Activated T-cell treated with anti-CD3 and anti-CD28 coated beads, Interleukin-2, amount 50 U/mL, for 24 hours (primary cell): ENCODE data around the gene ATOH8.

ENCODE experiments used
- DNase-seq: peaks from one replicate; pipeline ENCODE4 v3.0.0-alpha.2; 2020
- H3K27ac Mint-ChIP-seq: 2 replicates; pipeline ENCODE4 v1.8.0; 2020; ENCODE audit warnings: mild to moderate bottlenecking, mixed read lengths
- H3K27me3 Mint-ChIP-seq: 2 replicates; pipeline ENCODE4 v1.8.0; 2020; ENCODE audit warnings: mixed read lengths
- H3K36me3 Mint-ChIP-seq: 2 replicates; pipeline ENCODE4 v1.8.0; 2020; ENCODE audit warnings: low read depth, mixed read lengths
- H3K4me1 Mint-ChIP-seq: 2 replicates; pipeline ENCODE4 v1.8.0; 2020; ENCODE audit warnings: low read depth, mixed read lengths
- H3K4me3 Mint-ChIP-seq: 2 replicates; pipeline ENCODE4 v1.8.0; 2020; ENCODE audit warnings: mild to moderate bottlenecking, moderate library complexity, mixed read lengths
- H3K9me3 Mint-ChIP-seq: 2 replicates; pipeline ENCODE4 v1.8.0; 2020; ENCODE audit warnings: mixed read lengths

ATOH8 gene

GRCh38 chr2:85830645-85831044 lies 76.9 kb downstream of the ATOH8 start:
- Mint-ChIP-seq H3K27ac (no peak overlapping the region), H3K4me1 (peaks cover 31% of the 10 kb centered on the region), H3K4me3 (no peak overlapping the region), H3K27me3 (peaks cover 3% of the 10 kb centered on the region), H3K9me3 (peaks cover 4% of the 10 kb centered on the region), H3K36me3 (no peaks in the 10 kb centered on the region)
- no peak for DNase-seq

DNA sequence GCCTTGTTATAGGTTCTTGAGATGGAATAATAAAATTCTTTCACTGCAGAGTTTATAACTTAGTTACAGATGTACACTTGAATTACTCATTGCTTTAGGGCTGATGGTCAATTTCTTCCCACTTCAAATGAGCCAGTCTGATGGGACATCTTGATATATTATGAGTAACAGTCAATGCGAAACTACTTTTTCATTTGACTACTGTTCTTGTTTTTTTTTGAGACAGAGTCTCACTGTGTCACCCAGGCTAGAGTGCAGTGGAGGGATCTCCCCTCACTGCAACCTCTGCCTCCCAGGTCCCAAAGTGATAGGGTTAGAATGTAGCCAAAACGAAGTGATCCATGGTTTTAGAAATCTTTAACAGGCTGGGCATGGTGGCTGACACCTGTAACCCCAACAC lies 77.9 kb downstream of the ATOH8 start:
- Mint-ChIP-seq H3K4me1 (peaks cover 31% of the 10 kb centered on the region), H3K27ac (no peak overlapping the region), H3K36me3 (no peaks in the 10 kb centered on the region), H3K27me3 (peaks cover 3% of the 10 kb centered on the region), H3K9me3 (peaks cover 4% of the 10 kb centered on the region), H3K4me3 (no peak overlapping the region)
- DNase-seq: no peak

DNA sequence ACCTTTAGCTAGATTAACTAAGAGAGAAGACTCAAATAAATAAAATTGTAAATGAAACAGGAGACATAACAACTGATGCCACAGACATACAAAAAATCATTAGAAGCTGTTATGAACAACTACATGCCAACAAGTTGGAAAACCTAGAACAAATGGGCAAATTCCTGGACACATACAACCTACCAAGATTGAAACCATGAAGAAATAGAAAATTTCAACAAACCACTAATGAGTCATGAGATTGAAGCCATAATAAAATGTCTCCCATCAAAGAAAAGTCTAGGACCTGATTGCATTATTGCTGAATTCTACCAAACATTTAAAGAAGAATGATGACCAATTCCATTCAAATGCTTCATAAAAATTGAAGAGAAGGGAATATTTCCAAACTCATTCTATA lies 80.7 kb downstream of the ATOH8 start:
- DNase-seq: no peak
- Mint-ChIP-seq H3K27ac (no peak overlapping the region), H3K9me3 (peaks cover 4% of the 10 kb centered on the region), H3K27me3 (no peaks in the 10 kb centered on the region), H3K36me3 (peaks cover 5% of the 10 kb centered on the region), H3K4me1 (peaks cover 21% of the 10 kb centered on the region), H3K4me3 (no peak overlapping the region)
